BLaER1 (cell line): ENCODE results near the gene ERN1.
"Not testable (repeated sequence)": the region's sequence is repeated elsewhere in the genome, so short reads cannot be mapped to it uniquely, and the experiment has no call there.

Source experiments
- H3K27ac ChIP-seq: shearing (Covaris generic); formaldehyde crosslinking; 2 replicates; pipeline ENCODE4 v1.8.1; 2022
- H3K27me3 ChIP-seq: shearing (Covaris generic); formaldehyde crosslinking; 2 replicates; pipeline ENCODE4 v1.8.1; 2022
- H3K36me3 ChIP-seq: shearing (Covaris generic); formaldehyde crosslinking; 2 replicates; pipeline ENCODE4 v1.8.1; 2022
- H3K4me1 ChIP-seq: shearing (Covaris generic); formaldehyde crosslinking; 2 replicates; pipeline ENCODE4 v1.8.1; 2022
- H3K4me2 ChIP-seq: shearing (Covaris generic); formaldehyde crosslinking; 2 replicates; pipeline ENCODE4 v1.8.1; 2022
- H3K4me3 ChIP-seq: shearing (Covaris generic); formaldehyde crosslinking; 2 replicates; pipeline ENCODE4 v1.8.1; 2022
- H3K9ac ChIP-seq: shearing (Covaris generic); formaldehyde crosslinking; 2 replicates; pipeline ENCODE4 v1.8.1; 2022
- H3K9me3 ChIP-seq: shearing (Covaris generic); formaldehyde crosslinking; 2 replicates; pipeline ENCODE4 v1.8.1; 2022
- H4K20me1 ChIP-seq: shearing (Covaris generic); formaldehyde crosslinking; 2 replicates; pipeline ENCODE4 v1.8.1; 2022
- Cebpa-rat ChIP-seq: shearing (Covaris generic); IDR thresholded peaks from 2 replicates; pipeline ENCODE4 v1.8.1; 2022

Gene ERN1

GRCh38 chr17:64016231-64016784 lies 113.6 kb downstream of the ERN1 start:
- Histone ChIP-seq H4K20me1 (peaks cover 21% of the 10 kb centered on the region; the same call in 1 of the 2 replicates), H3K27ac (peak overlapping the region; percentile 99), H3K4me2 (peak overlapping the region; percentile 76), H3K36me3 (peaks cover 20% of the 10 kb centered on the region), H3K4me1 (peaks cover 68% of the 10 kb centered on the region), H3K27me3 (no peaks in the 10 kb centered on the region), H3K4me3 (peak overlapping the region; percentile 75), H3K9me3 (peaks cover 5% of the 10 kb centered on the region; the same call in 1 of the 2 replicates), H3K9ac (peak overlapping the region; percentile 80)
- TF ChIP-seq Cebpa-rat: no peak

DNA sequence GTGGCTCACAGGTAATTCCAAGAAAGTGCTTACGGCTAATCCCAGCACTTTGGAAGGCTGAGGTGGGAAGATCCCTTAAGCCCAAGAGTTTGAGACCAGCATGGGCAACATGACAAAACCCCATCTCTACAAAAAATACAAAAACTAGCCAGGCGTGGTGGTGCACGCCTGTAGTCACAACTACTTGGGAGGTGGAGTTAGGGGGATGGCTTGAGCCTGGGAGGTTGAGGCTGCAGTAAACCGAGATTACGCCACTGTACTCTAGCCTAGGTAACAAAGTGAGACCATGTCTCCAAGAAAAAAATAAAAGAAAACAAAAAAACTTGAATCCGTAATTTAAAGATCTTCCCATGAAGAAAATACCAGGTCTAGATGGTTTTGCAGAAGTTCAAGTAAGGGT lies 114.5 kb downstream of the ERN1 start:
- peaks cover 5% of the 10 kb centered on the region; the same call in 1 of the 2 replicates for H3K9me3 ChIP-seq
- peak overlapping the region; percentile 76 for H3K4me2 ChIP-seq
- H3K4me1 ChIP-seq: peaks cover 72% of the 10 kb centered on the region
- no peak for TF ChIP-seq Cebpa-rat
- H3K4me3 ChIP-seq: peak overlapping the region; percentile 75
- no peaks in the 10 kb centered on the region for H3K27me3 ChIP-seq
- peaks cover 27% of the 10 kb centered on the region; the same call in 1 of the 2 replicates for H4K20me1 ChIP-seq
- peak overlapping the region; percentile 99 for H3K27ac ChIP-seq
- H3K9ac ChIP-seq: peak overlapping the region; percentile 80
- H3K36me3 ChIP-seq: peaks cover 24% of the 10 kb centered on the region

- no peak overlapping the region for H3K4me3 ChIP-seq
- H4K20me1 ChIP-seq: peaks cover 83% of the 10 kb centered on the region
- H3K27me3 ChIP-seq: no peaks in the 10 kb centered on the region
- peaks cover 91% of the 10 kb centered on the region for H3K4me1 ChIP-seq
- H3K36me3 ChIP-seq: peaks cover 68% of the 10 kb centered on the region
- no peak for TF ChIP-seq Cebpa-rat
- peak overlapping the region; percentile 28 for H3K9ac ChIP-seq
- H3K9me3 ChIP-seq: peaks cover 5% of the 10 kb centered on the region; the same call in 1 of the 2 replicates
- H3K4me2 ChIP-seq: peak overlapping the region; percentile 91
- H3K27ac ChIP-seq: peak overlapping the region; percentile 47
Measured at GRCh38 chr17:64009571-64010402, 120.2 kb downstream of the ERN1 start.

DNA sequence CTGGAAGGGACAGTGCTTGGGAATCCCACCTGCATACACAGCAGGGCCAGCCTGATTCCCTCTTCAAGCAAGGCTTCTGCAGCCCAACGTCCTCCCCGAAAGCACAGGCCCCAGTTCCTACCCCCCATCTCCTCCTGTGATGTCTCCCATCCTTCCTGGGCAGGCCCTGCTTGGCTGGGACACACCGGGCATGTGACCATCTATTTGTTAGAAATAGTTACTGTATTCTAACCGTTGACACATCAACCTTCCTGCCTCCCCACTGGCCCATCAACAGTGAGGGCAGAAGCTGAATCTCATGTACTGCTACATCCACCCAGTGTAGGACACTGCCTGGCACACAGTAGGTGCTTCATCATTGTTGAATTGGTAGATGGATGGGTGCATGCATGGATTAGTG lies 121.1 kb downstream of the ERN1 start:
- Histone ChIP-seq H3K27ac (peak overlapping the region; percentile 80), H3K27me3 (no peaks in the 10 kb centered on the region), H4K20me1 (peaks cover 93% of the 10 kb centered on the region), H3K4me3 (no peak overlapping the region), H3K4me2 (peak overlapping the region; percentile 91), H3K4me1 (peaks cover 93% of the 10 kb centered on the region), H3K9ac (0 out of 2 replicates have a peak overlapping the region, but pooled peaks have one; percentile 42), H3K9me3 (peaks cover 5% of the 10 kb centered on the region; the same call in 1 of the 2 replicates), H3K36me3 (peaks cover 78% of the 10 kb centered on the region)
- no peak for TF ChIP-seq Cebpa-rat

GRCh38 chr17:64008346-64008745 lies 121.6 kb downstream of the ERN1 start:
- Histone ChIP-seq H3K36me3 (peaks cover 83% of the 10 kb centered on the region), H3K27ac (peak overlapping the region; percentile 80), H4K20me1 (peaks cover 97% of the 10 kb centered on the region), H3K9me3 (peaks cover 5% of the 10 kb centered on the region; the same call in 1 of the 2 replicates), H3K4me1 (peaks cover 93% of the 10 kb centered on the region), H3K4me2 (peak overlapping the region; percentile 91), H3K27me3 (no peaks in the 10 kb centered on the region), H3K4me3 (no peak overlapping the region; the same call in 1 of the 2 replicates), H3K9ac (no peak overlapping the region)
- no peak for TF ChIP-seq Cebpa-rat

GRCh38 chr17:64007838-64008282 lies 122.1 kb downstream of the ERN1 start:
- H3K4me3 ChIP-seq: no peak overlapping the region; the same call in 1 of the 2 replicates
- H3K4me2 ChIP-seq: peak overlapping the region; percentile 91
- peaks cover 83% of the 10 kb centered on the region for H3K36me3 ChIP-seq
- H4K20me1 ChIP-seq: peaks cover 97% of the 10 kb centered on the region
- H3K4me1 ChIP-seq: peaks cover 93% of the 10 kb centered on the region
- 0 out of 2 replicates have a peak, but pooled peaks cover under 1% of the 10 kb centered on the region for H3K9me3 ChIP-seq
- TF ChIP-seq Cebpa-rat: no peak
- peak overlapping the region; percentile 80 for H3K27ac ChIP-seq
- H3K27me3 ChIP-seq: no peaks in the 10 kb centered on the region
- H3K9ac ChIP-seq: peak overlapping the region; percentile 55

DNA sequence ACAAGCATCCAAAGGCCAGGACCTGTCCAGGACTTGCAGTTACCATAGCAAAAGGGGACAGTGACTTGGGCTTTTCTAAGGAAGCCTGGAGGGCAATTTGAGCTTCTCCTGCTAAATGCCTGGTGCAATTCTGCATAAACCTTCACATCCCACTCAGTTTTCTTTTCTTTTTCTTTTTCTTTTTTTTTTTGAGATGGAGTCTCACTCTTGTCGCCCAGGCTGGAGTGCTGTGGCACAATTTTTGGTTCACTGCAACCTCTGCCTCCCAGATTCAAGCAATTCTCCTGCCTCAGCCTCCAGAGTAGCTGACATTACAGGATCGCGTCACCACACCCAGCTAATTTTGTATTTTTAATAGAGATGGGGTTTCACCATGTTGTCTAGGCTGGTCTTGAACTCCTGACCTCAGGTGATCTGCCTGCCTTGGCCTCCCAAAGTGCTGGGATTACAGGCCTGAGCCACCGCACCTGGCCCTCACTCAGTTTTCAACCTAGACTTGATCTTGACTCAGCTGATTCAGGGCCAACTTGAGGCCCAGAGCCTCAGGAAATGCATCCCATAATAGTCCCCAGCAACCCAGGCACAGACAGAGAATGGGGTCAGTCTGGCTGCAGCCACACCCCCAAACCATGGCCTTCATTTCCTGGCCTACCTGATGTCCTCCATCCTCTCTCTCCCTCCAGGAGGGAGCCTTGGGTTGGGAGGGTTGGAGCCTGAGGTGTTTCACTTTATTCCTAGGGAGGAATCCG lies 122.7 kb downstream of the ERN1 start:
- H3K4me2 ChIP-seq: peak overlapping the region; percentile 91
- peaks cover 96% of the 10 kb centered on the region for H4K20me1 ChIP-seq
- H3K36me3 ChIP-seq: peaks cover 83% of the 10 kb centered on the region
- peaks cover 98% of the 10 kb centered on the region for H3K4me1 ChIP-seq
- not testable (repeated sequence) for H3K27me3 ChIP-seq, H3K9me3 ChIP-seq
- H3K4me3 ChIP-seq: peak overlapping the region; percentile 58
- peak overlapping the region; percentile 71 for H3K9ac ChIP-seq
- H3K27ac ChIP-seq: peak overlapping the region; percentile 80

GRCh38 chr17:64006361-64007088 lies 123.4 kb downstream of the ERN1 start:
- Histone ChIP-seq H4K20me1 (peaks cover 95% of the 10 kb centered on the region), H3K9ac (peak overlapping the region; percentile 71), H3K4me3 (peak overlapping the region; percentile 58), H3K27me3 (no peaks in the 10 kb centered on the region), H3K4me1 (peaks cover 100% of the 10 kb centered on the region), H3K27ac (peak overlapping the region; percentile 80), H3K4me2 (peak overlapping the region; percentile 91), H3K36me3 (peaks cover 83% of the 10 kb centered on the region), H3K9me3 (no peaks in the 10 kb centered on the region)
- TF ChIP-seq Cebpa-rat: no peak

- H3K36me3 ChIP-seq: peaks cover 83% of the 10 kb centered on the region
- peaks cover 87% of the 10 kb centered on the region for H4K20me1 ChIP-seq
- TF ChIP-seq Cebpa-rat: no peak
- no peaks in the 10 kb centered on the region for H3K9me3 ChIP-seq
- peak overlapping the region; percentile 58 for H3K4me3 ChIP-seq
- no peaks in the 10 kb centered on the region for H3K27me3 ChIP-seq
- peak overlapping the region; percentile 91 for H3K4me2 ChIP-seq
- peaks cover 100% of the 10 kb centered on the region for H3K4me1 ChIP-seq
- peak overlapping the region; percentile 71 for H3K9ac ChIP-seq
- H3K27ac ChIP-seq: peak overlapping the region; percentile 80
Measured at GRCh38 chr17:64005734-64006167, 124.2 kb downstream of the ERN1 start.
